SU-DHL-6 (cell line): ENCODE data around the gene SCGB3A1.

ENCODE experiments used
- H2AFZ ChIP-seq: fragments of 200-600 bp; sonication (generic); 2 replicates; pipeline ENCODE4 v1.6.1; 2014; ENCODE audit warnings: low read depth, mild to moderate bottlenecking, moderate library complexity, mixed read lengths, antibody characterized with exemption, low read length; ENCODE audit not compliant: severe bottlenecking
- H3F3A ChIP-seq: fragments of 200-600 bp; shearing (Covaris generic); 2 replicates; pipeline ENCODE4 v1.6.0; 2016; ENCODE audit warnings: antibody characterized with exemption, mild to moderate bottlenecking; ENCODE audit not compliant: insufficient read depth
- H3K27ac ChIP-seq: fragments of 200-600 bp; sonication (generic); 2 replicates; pipeline ENCODE4 v1.5.1; 2016; ENCODE audit warnings: low read depth, mild to moderate bottlenecking, low read length, moderate library complexity, mixed read lengths
- H3K27me3 ChIP-seq: fragments of 200-600 bp; sonication (generic), shearing (Covaris generic); 2 replicates; pipeline ENCODE4 v1.6.0; 2014; ENCODE audit warnings: mild to moderate bottlenecking, low read length
- H3K36me3 ChIP-seq: fragments of 200-600 bp; sonication (generic); 2 replicates; pipeline ENCODE4 v1.6.1; 2014; ENCODE audit warnings: mild to moderate bottlenecking, low read length, mixed read lengths
- H3K4me2 ChIP-seq: fragments of 300-600, 200-600 bp; shearing (Covaris generic), sonication (generic); 2 replicates; pipeline ENCODE4 v1.6.0; 2014; ENCODE audit warnings: low read length, low read depth, mild to moderate bottlenecking; ENCODE audit not compliant: poor library complexity, severe bottlenecking
- H3K4me3 ChIP-seq: fragments of 200-600 bp; sonication (generic); 2 replicates; pipeline ENCODE4 v1.5.1; 2014; ENCODE audit warnings: antibody characterized with exemption, low read length, mild to moderate bottlenecking, mixed read lengths; ENCODE audit not compliant: insufficient read depth, poor library complexity, severe bottlenecking
- H3K79me2 ChIP-seq: fragments of 200-600 bp; sonication (generic); 2 replicates; pipeline ENCODE4 v1.6.1; 2014; ENCODE audit warnings: mild to moderate bottlenecking, low read length, moderate library complexity; ENCODE audit not compliant: insufficient read depth
- H3K9ac ChIP-seq: fragments of 200-600 bp; sonication (generic); 2 replicates; pipeline ENCODE4 v1.7.0; 2014; ENCODE audit warnings: mild to moderate bottlenecking, low read length
- H3K9me2 ChIP-seq: fragments of 200-600 bp; sonication (generic); replicated peaks from 2 replicates; pipeline ENCODE4 v1.6.1; 2014; ENCODE audit warnings: low read length; ENCODE audit not compliant: insufficient read depth
- H3K9me3 ChIP-seq: fragments of 200-600 bp; sonication (generic); 2 replicates; pipeline ENCODE4 v1.6.1; 2014; ENCODE audit warnings: low read length, mixed read lengths; ENCODE audit not compliant: insufficient read depth
- H4K20me1 ChIP-seq: fragments of 200-600 bp; sonication (generic); 2 replicates; pipeline ENCODE4 v1.6.1; 2014; ENCODE audit warnings: low read depth, mild to moderate bottlenecking, antibody characterized with exemption, low read length, moderate library complexity, mixed read lengths
- EZH2phosphoT487 ChIP-seq: fragments of 200-600 bp; sonication (generic), shearing (Covaris generic); conservative IDR thresholded peaks from 2 replicates; pipeline ENCODE4 v1.6.1; 2018; ENCODE audit warnings: mild to moderate bottlenecking, antibody characterized with exemption, low read length, moderate library complexity, mixed read lengths
- TF ChIP-seq, protein P1 (sequence below): fragments of 200-600 bp; sonication (generic); IDR thresholded peaks from one replicate; pipeline ENCODE4 v1.5.1; 2017; ENCODE audit warnings: antibody characterized with exemption, mild to moderate bottlenecking, low read length, moderate library complexity; ENCODE audit not compliant: insufficient read depth, poor library complexity, severe bottlenecking

The SCGB3A1 gene

DNA sequence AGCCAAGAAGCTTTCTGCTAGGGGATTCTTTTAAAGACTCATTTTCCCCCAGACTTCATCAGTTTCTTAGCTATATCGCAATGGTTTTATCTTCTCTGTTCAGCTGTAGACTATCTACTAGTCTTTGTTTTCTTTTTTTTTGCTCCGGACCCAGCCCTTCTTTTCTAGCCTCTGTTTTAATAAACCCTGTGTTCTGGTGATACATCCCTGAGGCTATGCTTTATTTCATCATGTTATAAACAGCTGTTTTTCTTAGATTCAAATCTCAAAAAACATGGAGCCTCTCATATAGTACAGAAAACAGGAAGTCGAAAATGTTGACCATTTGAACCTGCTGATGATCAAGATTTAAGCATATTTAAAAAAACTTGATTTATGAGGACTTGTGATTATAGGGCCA is 37.8 kb downstream of the SCGB3A1 start:
- TF ChIP-seq, protein P1, sequence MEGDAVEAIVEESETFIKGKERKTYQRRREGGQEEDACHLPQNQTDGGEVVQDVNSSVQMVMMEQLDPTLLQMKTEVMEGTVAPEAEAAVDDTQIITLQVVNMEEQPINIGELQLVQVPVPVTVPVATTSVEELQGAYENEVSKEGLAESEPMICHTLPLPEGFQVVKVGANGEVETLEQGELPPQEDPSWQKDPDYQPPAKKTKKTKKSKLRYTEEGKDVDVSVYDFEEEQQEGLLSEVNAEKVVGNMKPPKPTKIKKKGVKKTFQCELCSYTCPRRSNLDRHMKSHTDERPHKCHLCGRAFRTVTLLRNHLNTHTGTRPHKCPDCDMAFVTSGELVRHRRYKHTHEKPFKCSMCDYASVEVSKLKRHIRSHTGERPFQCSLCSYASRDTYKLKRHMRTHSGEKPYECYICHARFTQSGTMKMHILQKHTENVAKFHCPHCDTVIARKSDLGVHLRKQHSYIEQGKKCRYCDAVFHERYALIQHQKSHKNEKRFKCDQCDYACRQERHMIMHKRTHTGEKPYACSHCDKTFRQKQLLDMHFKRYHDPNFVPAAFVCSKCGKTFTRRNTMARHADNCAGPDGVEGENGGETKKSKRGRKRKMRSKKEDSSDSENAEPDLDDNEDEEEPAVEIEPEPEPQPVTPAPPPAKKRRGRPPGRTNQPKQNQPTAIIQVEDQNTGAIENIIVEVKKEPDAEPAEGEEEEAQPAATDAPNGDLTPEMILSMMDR, result no peak
- TF ChIP-seq EZH2phosphoT487, result no peak
- H3K9me3 ChIP-seq, result no peaks in the 10 kb centered on the region

GRCh38 chr5:180548563-180548962 is 42.7 kb downstream of the SCGB3A1 start:
- H3K27me3 ChIP-seq, result no peaks in the 10 kb centered on the region
- no peak for TF ChIP-seq EZH2phosphoT487
- TF ChIP-seq, protein P1, result no peak
- H3K79me2 ChIP-seq, result peaks cover 26% of the 10 kb centered on the region; the same call in 1 of the 2 replicates
- H3K4me3 ChIP-seq, result no peak overlapping the region
- no peaks in the 10 kb centered on the region for H3K9me2 ChIP-seq
- H3K4me2 ChIP-seq, result no peak overlapping the region
- no peak overlapping the region for H3K9ac ChIP-seq
- no peaks in the 10 kb centered on the region for H4K20me1 ChIP-seq
- no peak overlapping the region for H3K27ac ChIP-seq
- peaks cover 5% of the 10 kb centered on the region; the same call in 1 of the 2 replicates for H3K36me3 ChIP-seq
- H3F3A ChIP-seq, result no peaks in the 10 kb centered on the region
- no peaks in the 10 kb centered on the region for H3K9me3 ChIP-seq
- no peak overlapping the region for H2AFZ ChIP-seq

More for the DNA sequence above, 37.8 kb downstream of the SCGB3A1 start:
- Histone ChIP-seq H3F3A (no peaks in the 10 kb centered on the region), H3K9ac (no peak overlapping the region), H3K36me3 (peaks cover 9% of the 10 kb centered on the region; the same call in 1 of the 2 replicates), H2AFZ (no peak overlapping the region), H3K9me2 (no peaks in the 10 kb centered on the region), H4K20me1 (no peaks in the 10 kb centered on the region), H3K4me3 (no peak overlapping the region), H3K79me2 (0 out of 2 replicates have a peak, but pooled peaks cover 5% of the 10 kb centered on the region), H3K27ac (no peak overlapping the region), H3K27me3 (no peaks in the 10 kb centered on the region), H3K4me2 (no peak overlapping the region)

DNA sequence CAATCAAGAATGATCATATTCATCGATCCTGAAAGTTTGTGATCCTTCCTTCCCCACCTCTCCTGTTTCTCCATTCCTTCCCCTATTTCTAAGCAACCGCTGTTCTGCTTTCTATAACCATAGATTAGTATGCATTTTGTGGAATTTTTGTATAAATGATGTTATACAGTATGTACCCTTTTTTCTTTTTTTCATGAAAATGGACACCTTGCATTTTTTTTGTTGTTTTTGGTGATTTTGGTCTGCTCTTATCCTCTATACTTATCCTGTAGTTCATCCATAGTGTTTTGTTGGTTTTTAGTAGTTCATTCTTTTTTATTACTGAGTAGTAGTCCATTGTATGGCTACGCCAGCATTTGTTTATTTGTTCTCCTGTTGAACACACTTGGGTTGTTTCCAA is 46.1 kb downstream of the SCGB3A1 start:
- no peak overlapping the region for H3K4me3 ChIP-seq
- H3F3A ChIP-seq, result no peaks in the 10 kb centered on the region
- no peak overlapping the region for H3K4me2 ChIP-seq
- TF ChIP-seq, protein P1, result no peak
- TF ChIP-seq EZH2phosphoT487, result no peak
- no peaks in the 10 kb centered on the region for H3K9me3 ChIP-seq
- no peaks in the 10 kb centered on the region for H3K27me3 ChIP-seq
- H3K9ac ChIP-seq, result no peak overlapping the region
- H3K9me2 ChIP-seq, result no peaks in the 10 kb centered on the region
- no peak overlapping the region for H3K27ac ChIP-seq
- H3K79me2 ChIP-seq, result peaks cover 38% of the 10 kb centered on the region
- no peaks in the 10 kb centered on the region for H4K20me1 ChIP-seq
- peaks cover 3% of the 10 kb centered on the region; the same call in 1 of the 2 replicates for H3K36me3 ChIP-seq
- no peak overlapping the region for H2AFZ ChIP-seq
